CD14-positive monocyte (primary cell): ENCODE data around the gene COX10. TPM values are rescaled to one million over a fixed set of nuclear protein-coding genes. Genes with fewer than 3 reads are reported as not detected.
A peak's percentile ranks its signal among the peaks of the same experiment; 100 is the strongest.
"Not testable (repeated sequence)": the region's sequence is repeated elsewhere in the genome, so short reads cannot be mapped to it uniquely, and the experiment has no call there.

Source experiments
- DNase-seq, 3 donors: peaks; one replicate each; pipeline ENCODE4 v3.0.0-alpha.2; 2011 to 2022
- H2AFZ ChIP-seq: 2 replicates; pipeline ENCODE4 v1.6.0; 2012; ENCODE audit warnings: mild to moderate bottlenecking, low read depth, low read length, inconsistent platforms; ENCODE audit not compliant: insufficient read depth, poor library complexity, severe bottlenecking
- H3K27ac ChIP-seq, 2 donors: 1 replicate in 1 of 2; 2 replicates in 1 of 2; pipeline ENCODE4 v1.5.1; 2012 to 2013; ENCODE audit warnings: low read length in 2 of 2, control low read depth in 1 of 2, inconsistent platforms in 1 of 2, low read depth in 1 of 2, mild to moderate bottlenecking in 1 of 2
- H3K27me3 ChIP-seq, 2 donors: one replicate each; pipeline versions ENCODE4 v1.6.0 to v1.6.1; 2011 to 2013; ENCODE audit warnings: low read length in 2 of 2; ENCODE audit not compliant: control insufficient read depth in 2 of 2, insufficient read depth in 2 of 2
- H3K36me3 ChIP-seq, 2 donors: replicated peaks in 1 of 2; 1 replicate in 1 of 2; 2 replicates in 1 of 2; pipeline versions ENCODE4 v1.5.1 to v1.6.1; 2012 to 2013; ENCODE audit warnings: low read length in 2 of 2, control low read depth in 1 of 2, inconsistent platforms in 1 of 2, mild to moderate bottlenecking in 1 of 2; ENCODE audit not compliant: insufficient read depth in 2 of 2, control insufficient read depth in 1 of 2
- H3K4me1 ChIP-seq, 2 donors: 1 replicate in 1 of 2; 2 replicates in 1 of 2; pipeline versions ENCODE4 v1.5.1 to v1.6.1; 2012 to 2013; ENCODE audit warnings: low read length in 2 of 2, control low read depth in 1 of 2, inconsistent platforms in 1 of 2, mild to moderate bottlenecking in 1 of 2, moderate library complexity in 1 of 2; ENCODE audit not compliant: insufficient read depth in 2 of 2, control insufficient read depth in 1 of 2
- H3K4me2 ChIP-seq: replicated peaks from 2 replicates; pipeline ENCODE3; 2012; ENCODE audit warnings: low read length, moderate library complexity, mild to moderate bottlenecking; ENCODE audit not compliant: poor library complexity, severe bottlenecking; ENCODE audit errors: extremely low read depth
- H3K4me3 ChIP-seq, 3 experiments: fragments of 200-600 bp in 1 of 3; sonication (generic) in 1 of 3; replicated peaks in 1 of 3; 1 replicate in 2 of 3; 2 replicates in 1 of 3; pipeline ENCODE4 v1.5.1; 2011 to 2013; ENCODE audit warnings: low read length in 3 of 3, mild to moderate bottlenecking in 3 of 3, control low read depth in 2 of 3, low read depth in 2 of 3, inconsistent platforms in 1 of 3, moderate library complexity in 1 of 3
- H3K79me2 ChIP-seq: 2 replicates; pipeline ENCODE4 v1.6.0; 2012; ENCODE audit warnings: mild to moderate bottlenecking, control low read depth, inconsistent platforms, low read length, moderate library complexity; ENCODE audit not compliant: insufficient read depth
- H3K9ac ChIP-seq: 2 replicates; pipeline ENCODE4 v1.6.0; 2017; ENCODE audit warnings: low read length, mild to moderate bottlenecking; ENCODE audit not compliant: insufficient read depth, poor library complexity, severe bottlenecking
- H3K9me3 ChIP-seq, 2 donors: replicated peaks in 1 of 2; 1 replicate in 1 of 2; 2 replicates in 1 of 2; pipeline versions ENCODE4 v1.5.1 to v1.6.1; 2012 to 2013; ENCODE audit warnings: low read length in 2 of 2, control low read depth in 1 of 2; ENCODE audit not compliant: control insufficient read depth in 1 of 2, insufficient read depth in 1 of 2
- H4K20me1 ChIP-seq: 2 replicates; pipeline ENCODE4 v1.6.0; 2012; ENCODE audit warnings: mild to moderate bottlenecking, low read length, control low read depth, moderate library complexity; ENCODE audit not compliant: insufficient read depth
- H3K27ac Mint-ChIP-seq, 7 donors: one replicate each; pipeline ENCODE4 v1.8.0; 2020; ENCODE audit warnings: mild to moderate bottlenecking in 7 of 7, mixed read lengths in 7 of 7, moderate library complexity in 6 of 7, inconsistent platforms in 2 of 7
- H3K27me3 Mint-ChIP-seq, 3 donors: one replicate each; pipeline ENCODE4 v1.8.0; 2021 to 2022; ENCODE audit warnings: low read depth in 3 of 3, mild to moderate bottlenecking in 3 of 3, mixed read lengths in 3 of 3, moderate library complexity in 3 of 3, inconsistent platforms in 1 of 3
- H3K36me3 Mint-ChIP-seq, 2 donors: one replicate each; pipeline ENCODE4 v1.8.0; 2020; ENCODE audit warnings: mixed read lengths in 2 of 2, inconsistent platforms in 1 of 2, mild to moderate bottlenecking in 1 of 2
- H3K4me1 Mint-ChIP-seq: one replicate; pipeline ENCODE4 v1.8.0; 2020; ENCODE audit warnings: mild to moderate bottlenecking, mixed read lengths
- H3K4me3 Mint-ChIP-seq, 2 donors: one replicate each; pipeline ENCODE4 v1.8.0; 2020; ENCODE audit warnings: mild to moderate bottlenecking in 2 of 2, mixed read lengths in 2 of 2, moderate library complexity in 1 of 2
- H3K9me3 Mint-ChIP-seq, 7 donors: one replicate each; pipeline ENCODE4 v1.8.0; 2020 to 2022; ENCODE audit warnings: mixed read lengths in 7 of 7, mild to moderate bottlenecking in 6 of 7, moderate library complexity in 6 of 7, inconsistent platforms in 2 of 7
- WGBS: methylation state at CpG from one replicate; pipeline ENCODE4 v1.1.5; 2013; ENCODE audit warnings: missing lambda C conversion rate; ENCODE audit not compliant: insufficient coverage; 5-methylcytosine and 5-hydroxymethylcytosine counted together
- intact Hi-C, 2 donors: fragments of 100-400 bp; cut with micrococcal nuclease; formaldehyde crosslinking; loops; one replicate each; pipeline versions ENCODE4 v1.15.0 to v1.15.1; 2023
- polyA plus RNA-seq, 3 donors: library from polyadenylated mRNA; depleted of rRNA in 1 of 3; unstranded in 2 of 3; stranded (reverse) in 1 of 3; fragments of 300-500 nt in 2 of 3; fragments of >200 nt in 1 of 3; fragmentation: Illumina TruSeq in 2 of 3; gene quantifications; 1 replicate in 2 of 3; 2 replicates in 1 of 3; pipeline ENCODE4 v1.2.3, GENCODE V29; 2012 to 2021

Gene COX10
- polyA plus RNA-seq, 3 donors, result 8.2 to 15.2 (median 11.3) TPM

- H3K36me3 Mint-ChIP-seq, H3K9ac ChIP-seq, H2AFZ ChIP-seq, H3K27ac ChIP-seq, H3K27ac Mint-ChIP-seq, H3K9me3 ChIP-seq, intact Hi-C loops, H3K27me3 Mint-ChIP-seq, H3K4me2 ChIP-seq, H3K4me3 Mint-ChIP-seq, H3K27me3 ChIP-seq, H3K36me3 ChIP-seq, H4K20me1 ChIP-seq, H3K4me1 ChIP-seq, H3K4me3 ChIP-seq, DNase-seq, H3K79me2 ChIP-seq, H3K9me3 Mint-ChIP-seq, H3K4me1 Mint-ChIP-seq: not testable (repeated sequence)
- WGBS, result no CpG with 5 or more reads among the region's 2 CpGs
Observed at GRCh38 chr17:14235047-14235446, 165.7 kb downstream of the COX10 start.

GRCh38 chr17:14236032-14236431 lies 166.7 kb downstream of the COX10 start:
- H3K27ac Mint-ChIP-seq, H3K9ac ChIP-seq, intact Hi-C loops, H2AFZ ChIP-seq, H3K36me3 ChIP-seq, H3K27me3 Mint-ChIP-seq, DNase-seq, H3K9me3 ChIP-seq, H3K27me3 ChIP-seq, H3K27ac ChIP-seq, H3K4me3 ChIP-seq, H3K9me3 Mint-ChIP-seq, H3K4me1 Mint-ChIP-seq, H3K79me2 ChIP-seq, H3K36me3 Mint-ChIP-seq, H3K4me1 ChIP-seq, H3K4me3 Mint-ChIP-seq, H4K20me1 ChIP-seq, H3K4me2 ChIP-seq: not testable (repeated sequence)
- no CpG with 5 or more reads among the region's 9 CpGs for WGBS

- H3K4me2 ChIP-seq, H3K9me3 Mint-ChIP-seq, DNase-seq, H3K9ac ChIP-seq, H3K4me3 ChIP-seq, H3K27me3 ChIP-seq, H4K20me1 ChIP-seq, H3K27me3 Mint-ChIP-seq, H3K4me1 Mint-ChIP-seq, H3K27ac ChIP-seq, H3K79me2 ChIP-seq, H3K4me3 Mint-ChIP-seq, H2AFZ ChIP-seq, H3K4me1 ChIP-seq, H3K9me3 ChIP-seq, H3K36me3 ChIP-seq, intact Hi-C loops, H3K36me3 Mint-ChIP-seq: not testable (repeated sequence)
- peak within 1 kb of the TSS in 1 of 7 donors; percentile 46 for H3K27ac Mint-ChIP-seq
- WGBS, result 86% methylated on average over 5 of the region's 11 CpGs
Observed at GRCh38 chr17:14236762-14237161, 167.5 kb downstream of the COX10 start, which contains the start of gene CDRT15. CDRT15 (minus strand) TSS chr17:14236862; CDS start chr17:14236833, 29 bp downstream.

- H3K27me3 ChIP-seq, H3K9me3 ChIP-seq, H3K27me3 Mint-ChIP-seq, H3K27ac Mint-ChIP-seq, H3K4me2 ChIP-seq, H3K4me3 ChIP-seq, intact Hi-C loops, H3K9me3 Mint-ChIP-seq, H2AFZ ChIP-seq, H3K36me3 ChIP-seq, H3K36me3 Mint-ChIP-seq, H3K4me1 ChIP-seq, H3K9ac ChIP-seq, H3K4me3 Mint-ChIP-seq, H3K79me2 ChIP-seq, H3K4me1 Mint-ChIP-seq, H4K20me1 ChIP-seq, H3K27ac ChIP-seq, DNase-seq: not testable (repeated sequence)
- WGBS, result no CpG with 5 or more reads among the region's 5 CpGs
Observed at GRCh38 chr17:14239271-14239670, 170.0 kb downstream of the COX10 start.
